Left colon (tissue), 2 donors: ENCODE measurements around the gene ATP12A. TPM values are rescaled to one million over a fixed set of nuclear protein-coding genes. Genes with fewer than 3 reads are reported as not detected.

ENCODE experiments used
- ATAC-seq: fragments of 200-7000 bp; cut with Tn5 transposase; one replicate; pipeline ENCODE4 v1.9.1; 2020; ENCODE audit warnings: mild to moderate bottlenecking, moderate library complexity
- DNase-seq, 2 donors: peaks; one replicate each; pipeline ENCODE4 v3.0.0-alpha.2; 2020
- intact Hi-C, 2 donors: fragments of 100-400 bp; cut with DNase I in 1 of 2; cut with micrococcal nuclease in 1 of 2; formaldehyde crosslinking; loops; one replicate each; pipeline versions ENCODE4 v1.11.2 to v1.14.0; 2022; cut with DNase I, micrococcal nuclease
- total RNA-seq, 2 donors: library from RNA; stranded (reverse); fragmentation: NEBNext Ultra II Directional; extraction: Animal tissue kit (Norgen Biotek cat#: 25700); gene quantifications; one replicate each; pipeline ENCODE4 v1.2.1, GENCODE V29; 2021
- donor health status: DM: no; HTN: no; CAD: no.
- donor health status: DM: yes; HTN: yes; CAD: no.

Gene ATP12A
- total RNA-seq, 2 donors from 2014 or later: 0.64 TPM; not detected in 1

DNA sequence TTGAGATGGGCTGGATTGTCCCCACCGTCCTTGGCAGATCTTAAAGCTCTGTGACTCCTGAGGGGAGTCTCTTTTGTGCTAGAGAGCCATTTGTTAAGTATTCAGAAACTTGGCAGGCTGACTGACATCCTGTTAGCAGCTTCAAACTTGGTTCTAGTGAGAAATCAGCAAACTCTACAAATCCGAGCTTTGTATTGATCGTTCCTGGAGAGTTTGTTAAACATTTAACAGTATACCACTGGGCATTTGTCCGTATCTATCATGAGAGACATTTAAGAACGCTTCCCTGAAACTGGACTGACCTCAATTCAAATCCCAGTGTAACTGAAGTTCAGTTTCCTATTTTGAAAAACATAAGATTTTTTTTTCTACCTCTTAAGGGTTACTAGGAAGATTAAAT is 3.1 kb downstream of the ATP12A start:
- DNase-seq (no peak), ATAC-seq (no peak)
- intact Hi-C loops: no loop called here

DNA sequence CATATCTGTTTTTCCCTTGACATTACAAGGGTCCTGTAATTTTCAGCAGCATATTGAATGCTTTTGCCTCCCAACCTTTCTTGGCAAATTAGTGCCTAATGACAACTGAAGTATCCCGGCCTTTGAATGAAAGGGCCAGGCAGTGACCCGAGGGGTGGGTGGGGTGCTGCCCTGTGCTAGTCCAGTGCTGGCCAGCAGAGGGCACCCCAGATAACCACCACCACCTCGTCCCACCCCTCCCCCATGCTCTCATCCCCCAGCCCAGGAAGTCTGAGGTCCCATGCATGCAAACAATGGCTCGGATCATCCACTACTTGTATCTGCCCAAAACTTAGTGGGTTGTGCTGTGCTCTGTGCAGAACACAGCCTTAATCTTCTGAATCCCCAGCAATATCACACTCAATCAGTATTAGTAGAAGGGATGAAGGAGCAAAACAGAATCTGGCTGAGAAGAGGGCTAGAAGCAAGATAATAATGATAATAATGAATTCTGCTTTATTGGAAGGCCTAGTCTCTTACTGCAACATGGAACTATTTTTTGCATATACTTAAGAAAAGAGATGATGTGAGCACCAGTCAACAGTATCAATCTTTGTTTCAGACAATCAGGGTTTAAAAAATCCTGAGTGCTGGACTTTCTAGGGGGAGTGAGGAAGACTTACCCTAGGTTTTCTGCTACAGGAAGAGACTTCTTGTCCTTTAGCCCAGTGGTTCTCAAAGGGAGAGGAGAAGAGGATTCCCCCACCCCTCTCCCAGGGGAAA is 3.8 kb downstream of the ATP12A start:
- ATAC-seq: peak; percentile 84
- intact Hi-C loops: no loop called here
- peak in 1 of 2 donors; percentile 78 for DNase-seq

DNA sequence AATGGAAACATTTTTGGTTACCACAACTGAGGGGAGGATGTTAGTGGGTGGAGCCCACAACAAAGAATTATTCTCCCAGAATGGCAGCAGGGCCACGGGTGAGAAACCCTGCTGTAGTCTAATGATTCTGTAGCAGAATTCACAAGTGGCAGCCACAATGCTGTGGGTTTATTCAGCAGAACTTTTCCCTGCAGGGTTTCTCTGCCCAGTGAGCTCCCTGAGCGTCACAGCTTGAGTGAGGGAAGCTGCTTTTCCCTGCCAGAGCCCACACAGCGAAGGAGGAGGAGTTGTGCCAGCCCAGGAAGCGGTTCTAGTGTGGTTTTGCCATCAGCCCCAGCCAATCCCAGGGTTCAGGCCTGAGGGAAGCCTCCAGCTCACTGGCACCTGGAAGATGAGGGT is 4.4 kb downstream of the ATP12A start:
- no peak for DNase-seq
- ATAC-seq: no peak
- intact Hi-C loops: no loop called here

DNA sequence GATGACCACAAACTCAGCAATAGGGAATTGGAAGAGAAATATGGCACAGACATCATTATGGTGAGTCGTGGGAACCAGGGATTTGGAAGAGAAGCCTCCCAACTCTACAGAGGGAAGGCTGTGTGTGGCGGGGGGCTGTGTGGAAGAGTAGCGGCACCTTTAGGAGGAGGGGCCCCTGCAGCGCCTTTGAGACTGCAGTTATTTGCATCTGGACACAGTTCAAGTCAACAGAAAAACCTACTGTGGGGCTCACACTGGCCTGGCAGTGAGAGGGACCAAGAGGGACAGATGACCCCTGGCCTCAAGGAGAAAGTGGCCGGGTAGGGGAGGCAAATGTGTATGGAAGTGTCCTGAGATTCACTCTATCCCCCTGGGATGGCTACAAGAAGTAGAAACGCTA is 5.1 kb downstream of the ATP12A start:
- intact Hi-C loops: no loop called here

DNA sequence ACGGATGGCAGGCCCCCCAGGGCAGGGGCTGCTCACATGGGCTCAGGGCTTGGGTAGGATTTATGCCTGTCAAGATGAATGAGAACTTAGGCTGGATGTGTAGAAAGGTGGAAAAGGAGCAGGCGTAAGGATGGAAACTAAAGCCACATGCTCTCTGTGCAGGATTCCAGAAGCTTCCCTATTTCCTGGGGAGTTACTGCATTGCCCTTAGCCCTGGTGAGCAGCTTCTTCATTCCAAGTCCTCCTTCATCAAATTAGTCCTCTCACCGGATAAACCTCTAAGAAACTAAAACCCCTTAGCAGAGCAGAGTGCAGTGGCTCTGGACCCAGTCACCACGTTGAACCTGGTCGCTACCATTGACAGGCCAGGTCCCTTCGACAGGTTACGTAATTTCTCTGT is 7.4 kb downstream of the ATP12A start:
- ATAC-seq: no peak
- intact Hi-C loops: no loop called here
- no peak for DNase-seq

More for the DNA sequence above, 5.1 kb downstream of the ATP12A start:
- no peak for DNase-seq
- no peak for ATAC-seq

DNA sequence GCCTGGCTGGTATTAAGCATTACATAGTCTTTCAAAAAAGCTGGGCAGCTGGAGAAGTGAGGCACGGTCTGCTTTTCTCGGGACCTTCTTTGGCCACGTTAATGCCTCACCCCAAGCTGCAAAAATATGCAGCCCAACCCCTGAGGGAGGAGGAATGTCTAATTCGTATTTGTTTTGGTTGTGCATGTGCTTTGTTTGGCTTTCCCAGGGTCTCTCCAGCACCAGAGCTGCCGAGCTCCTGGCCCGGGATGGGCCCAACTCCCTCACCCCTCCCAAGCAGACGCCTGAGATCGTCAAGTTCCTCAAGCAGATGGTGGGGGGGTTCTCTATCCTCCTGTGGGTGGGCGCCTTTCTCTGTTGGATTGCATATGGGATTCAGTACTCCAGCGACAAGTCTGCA is 7.9 kb downstream of the ATP12A start:
- ATAC-seq (no peak), DNase-seq (no peak)
- intact Hi-C loops: no loop called here

DNA sequence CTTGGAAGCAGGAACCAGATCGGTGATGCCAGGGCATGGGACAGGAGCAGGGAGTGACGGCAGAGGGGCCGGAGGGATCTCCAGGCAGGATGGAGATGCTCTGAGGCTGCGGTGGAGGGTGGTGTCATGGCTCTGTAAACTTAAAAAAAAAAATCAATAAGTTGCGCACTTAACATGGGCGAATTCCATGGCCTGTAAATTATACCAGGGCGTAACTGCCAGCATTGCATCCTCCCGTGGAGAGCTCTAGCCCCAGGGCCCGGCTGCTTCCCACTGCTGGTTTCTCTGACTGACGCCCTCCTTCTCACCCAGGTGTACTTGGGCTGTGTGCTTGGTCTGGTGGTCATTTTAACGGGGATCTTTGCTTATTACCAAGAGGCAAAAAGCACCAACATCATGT is 8.7 kb downstream of the ATP12A start:
- no peak for ATAC-seq
- intact Hi-C loops: no loop called here
- DNase-seq: no peak

DNA sequence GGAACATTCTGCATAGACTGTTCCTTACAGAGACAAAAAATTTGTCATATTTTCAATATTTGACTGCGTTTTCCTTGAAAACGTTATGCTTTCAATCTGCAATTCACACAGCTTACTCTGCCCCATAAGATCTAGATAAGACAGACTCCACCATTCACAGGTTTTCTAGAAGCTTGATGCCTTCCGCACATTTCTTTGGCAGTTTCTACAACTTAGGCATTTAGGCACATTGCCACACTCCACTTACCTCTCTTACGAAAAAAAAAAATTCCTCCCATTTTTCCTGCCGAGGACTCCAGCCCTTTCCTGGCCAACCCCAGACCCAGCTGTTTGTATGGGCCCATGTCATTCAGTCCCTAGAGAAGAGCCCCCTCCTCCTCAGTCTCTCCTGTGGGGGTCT is 11.2 kb downstream of the ATP12A start:
- intact Hi-C loops: no loop called here
- DNase-seq: no peak
- ATAC-seq: no peak

DNA sequence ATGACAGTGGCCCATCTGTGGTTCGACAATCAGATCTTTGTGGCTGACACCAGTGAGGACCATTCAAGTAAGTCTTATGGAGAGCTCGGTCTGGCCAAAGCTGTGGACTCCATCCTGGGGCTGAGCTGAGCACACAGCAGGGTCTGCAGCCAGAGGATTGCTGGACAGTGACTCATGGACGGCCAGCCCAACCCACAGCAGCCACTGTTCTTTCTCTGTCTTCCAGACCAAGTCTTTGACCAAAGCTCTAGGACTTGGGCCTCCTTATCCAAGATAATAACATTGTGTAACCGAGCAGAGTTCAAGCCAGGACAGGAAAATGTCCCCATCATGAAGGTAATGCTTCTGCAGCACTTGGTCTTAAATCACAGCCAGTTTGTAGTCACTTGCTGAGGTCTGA is 12.4 kb downstream of the ATP12A start:
- ATAC-seq: no peak
- intact Hi-C loops: no loop called here
- DNase-seq: no peak

DNA sequence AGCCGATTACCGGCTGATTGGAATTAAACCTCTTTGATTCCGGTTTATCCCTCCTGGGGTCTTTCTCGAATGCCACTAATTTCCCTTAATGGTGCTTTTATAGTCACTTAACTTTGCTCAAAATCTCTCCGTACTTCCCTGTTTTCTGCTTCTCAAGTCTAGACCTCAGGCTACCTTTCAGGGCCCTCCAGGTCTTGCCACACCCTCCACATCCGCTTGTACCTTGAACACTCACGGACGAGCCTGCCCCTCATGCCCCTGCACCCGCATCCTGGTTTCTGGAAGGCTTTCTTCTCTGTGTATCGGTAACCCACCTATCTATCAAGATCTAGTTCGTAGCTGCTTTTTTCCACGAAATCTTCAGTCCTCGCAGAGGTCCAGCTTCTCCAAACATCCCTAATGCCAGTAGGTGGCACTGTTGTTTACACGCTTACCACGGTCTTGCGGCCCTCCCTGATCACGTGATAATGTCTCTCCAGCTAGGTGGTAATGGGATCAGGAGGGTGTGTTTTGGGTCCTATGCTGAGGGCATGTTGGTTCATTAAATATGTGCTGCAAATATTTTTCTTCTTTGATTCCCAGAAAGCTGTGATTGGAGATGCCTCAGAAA is 13.8 kb downstream of the ATP12A start:
- DNase-seq (peak in 1 of 2 donors; percentile 33), ATAC-seq (peak; percentile 85)
- intact Hi-C loops: no loop called here

DNA sequence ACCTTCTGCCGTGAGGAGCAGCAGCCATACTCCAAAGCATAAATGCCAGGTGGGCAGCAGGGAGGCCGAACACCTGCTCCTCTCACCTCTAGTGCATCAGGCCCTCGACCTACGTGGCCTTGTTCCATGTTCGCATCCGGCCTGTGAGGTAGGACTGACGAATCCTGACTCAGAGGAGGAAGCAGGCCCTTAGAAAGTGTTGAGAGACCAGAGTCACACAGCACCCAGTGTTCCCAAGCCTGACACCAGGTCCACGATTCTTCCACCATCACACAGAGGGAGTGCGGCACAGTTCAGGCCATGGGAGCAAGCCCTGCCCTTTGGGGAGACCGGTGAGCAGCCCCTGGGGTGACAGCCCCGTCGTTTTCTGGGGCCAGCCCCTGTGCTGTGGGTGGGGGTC is 14.7 kb downstream of the ATP12A start:
- intact Hi-C loops: no loop called here
- no peak for ATAC-seq

DNA sequence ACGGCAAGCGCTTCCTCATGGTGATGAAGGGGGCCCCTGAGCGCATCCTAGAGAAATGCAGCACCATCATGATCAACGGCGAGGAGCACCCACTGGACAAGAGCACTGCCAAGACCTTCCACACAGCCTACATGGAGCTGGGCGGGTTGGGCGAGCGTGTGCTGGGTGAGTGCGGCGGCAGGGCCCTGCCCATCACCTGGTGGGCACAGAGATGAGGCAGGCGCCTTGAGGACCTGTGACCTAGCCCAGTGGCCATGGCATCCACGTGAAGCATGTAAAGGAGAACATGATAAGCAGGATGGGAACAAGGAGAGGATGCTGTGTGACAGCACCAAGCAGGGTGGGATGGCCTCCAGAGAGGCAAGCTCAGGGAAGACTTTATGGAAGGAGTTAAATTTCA is 18.5 kb downstream of the ATP12A start:
- ATAC-seq (no peak), DNase-seq (no peak)
- intact Hi-C loops: no loop called here

More for the DNA sequence above, 14.7 kb downstream of the ATP12A start:
- DNase-seq: no peak

DNA sequence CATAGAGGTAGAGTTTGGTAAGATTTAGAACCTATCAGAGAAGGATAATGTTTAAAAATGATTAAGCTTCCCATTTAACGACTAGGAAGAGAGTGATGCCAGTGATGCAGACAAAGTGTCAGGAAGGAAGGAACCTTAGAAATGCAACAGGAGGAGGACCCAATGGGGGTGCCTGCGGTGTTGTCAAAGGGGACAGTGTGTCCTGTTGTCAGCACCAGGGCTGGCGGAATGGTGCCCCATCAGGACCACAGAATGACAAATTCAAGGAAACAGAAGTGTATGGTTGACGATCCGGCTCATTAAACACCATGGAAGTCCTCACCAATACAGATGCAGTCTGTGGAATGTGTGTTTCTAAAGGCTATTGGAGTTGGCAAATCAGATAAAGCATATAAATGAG is 19.3 kb downstream of the ATP12A start:
- intact Hi-C loops: no loop called here
- ATAC-seq (no peak), DNase-seq (no peak)

DNA sequence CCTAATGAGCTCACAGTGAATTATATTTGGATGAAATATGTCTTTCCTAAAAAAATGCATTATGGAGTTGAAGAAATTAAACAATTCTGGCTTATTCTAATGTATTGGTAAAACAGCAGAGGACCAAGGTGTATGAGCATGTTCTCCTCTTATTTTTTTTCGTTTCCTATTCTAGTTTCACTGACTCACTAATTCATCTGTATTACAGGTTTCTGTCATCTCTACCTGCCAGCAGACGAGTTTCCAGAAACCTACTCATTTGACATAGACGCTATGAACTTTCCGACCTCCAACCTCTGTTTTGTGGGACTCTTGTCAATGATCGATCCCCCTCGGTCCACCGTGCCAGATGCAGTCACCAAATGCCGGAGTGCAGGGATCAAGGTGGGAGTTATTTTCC is 20.3 kb downstream of the ATP12A start:
- ATAC-seq (no peak), DNase-seq (no peak)
- intact Hi-C loops: no loop called here

DNA sequence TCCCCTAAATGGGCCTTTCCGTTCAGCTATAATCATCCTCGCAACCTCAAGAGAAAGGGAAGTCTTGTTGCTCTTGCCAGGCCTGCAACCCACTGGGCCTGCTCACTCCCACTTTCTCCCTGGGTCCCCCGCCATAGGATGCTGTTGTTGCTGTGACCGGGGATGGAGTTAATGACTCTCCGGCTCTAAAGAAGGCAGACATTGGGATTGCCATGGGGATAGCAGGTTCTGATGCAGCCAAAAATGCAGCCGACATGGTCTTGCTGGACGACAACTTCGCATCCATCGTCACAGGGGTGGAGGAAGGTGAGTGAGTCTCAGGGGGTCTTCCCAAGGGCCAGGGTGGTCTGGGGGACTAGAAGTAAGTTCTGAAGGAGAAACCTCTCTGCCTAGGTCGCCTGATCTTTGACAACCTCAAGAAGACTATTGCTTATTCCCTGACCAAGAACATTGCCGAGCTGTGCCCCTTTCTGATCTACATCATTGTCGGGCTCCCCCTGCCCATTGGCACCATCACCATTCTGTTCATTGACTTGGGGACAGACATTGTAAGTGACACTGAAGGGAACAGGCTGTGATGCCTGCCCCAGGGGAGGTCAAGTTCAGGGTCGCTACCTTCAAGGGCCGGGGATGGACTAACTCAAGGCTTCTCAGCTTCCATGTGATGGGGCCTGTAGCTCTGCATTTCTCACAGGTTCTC is 26.8 kb downstream of the ATP12A start:
- DNase-seq: no peak
- intact Hi-C loops: no loop called here
- no peak for ATAC-seq

DNA sequence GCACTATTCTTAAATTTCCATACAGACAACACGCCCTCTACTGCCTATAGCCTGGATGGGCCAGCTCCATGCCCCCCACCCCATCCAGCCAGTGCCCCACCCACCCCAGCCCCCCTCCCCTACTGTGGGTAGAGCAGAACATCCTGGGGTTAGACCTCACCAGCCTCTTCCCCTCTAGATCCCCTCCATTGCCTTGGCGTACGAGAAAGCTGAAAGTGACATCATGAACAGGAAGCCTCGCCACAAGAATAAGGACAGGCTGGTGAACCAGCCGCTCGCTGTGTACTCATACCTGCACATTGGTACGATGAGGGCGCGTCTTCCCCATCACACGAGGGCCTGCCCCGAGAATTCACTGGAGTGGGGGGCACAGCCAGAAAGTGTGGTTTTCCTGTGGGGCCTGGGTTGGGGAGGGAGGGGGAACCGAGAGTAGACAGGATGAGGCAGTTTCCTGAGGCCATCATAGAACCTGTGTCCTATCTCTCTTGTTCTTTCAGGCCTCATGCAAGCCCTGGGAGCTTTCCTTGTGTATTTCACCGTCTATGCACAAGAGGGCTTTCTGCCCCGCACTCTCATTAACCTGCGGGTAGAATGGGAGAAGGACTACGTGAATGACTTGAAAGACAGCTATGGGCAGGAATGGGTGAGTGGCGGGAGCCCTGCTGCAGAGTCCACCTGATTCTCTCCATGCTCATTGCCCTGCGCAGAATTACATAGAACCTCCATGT is 29.1 kb downstream of the ATP12A start:
- DNase-seq (peak in 1 of 2 donors; percentile 18), ATAC-seq (no peak)
- intact Hi-C loops: no loop called here

DNA sequence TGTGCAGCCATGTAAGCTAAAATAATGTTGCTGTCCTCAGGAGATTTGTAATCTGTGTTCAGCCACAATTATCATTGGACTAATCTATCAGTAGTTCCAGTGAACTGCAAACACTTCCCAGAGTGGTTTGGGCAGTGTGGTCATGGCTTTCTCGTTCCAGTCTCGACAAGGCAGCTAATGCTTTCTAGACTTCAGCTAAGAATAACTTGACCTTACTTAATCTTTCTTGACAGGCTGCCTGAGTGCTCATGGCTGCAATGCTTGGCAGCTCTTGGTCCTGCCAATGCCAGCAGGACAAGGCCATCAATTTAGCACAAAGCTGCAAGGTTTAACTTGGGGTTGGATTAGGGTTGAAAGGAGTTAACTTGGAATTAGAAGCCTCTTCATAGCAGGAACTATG is 32.8 kb downstream of the ATP12A start:
- ATAC-seq (no peak), DNase-seq (no peak)
- intact Hi-C loops: no loop called here

DNA sequence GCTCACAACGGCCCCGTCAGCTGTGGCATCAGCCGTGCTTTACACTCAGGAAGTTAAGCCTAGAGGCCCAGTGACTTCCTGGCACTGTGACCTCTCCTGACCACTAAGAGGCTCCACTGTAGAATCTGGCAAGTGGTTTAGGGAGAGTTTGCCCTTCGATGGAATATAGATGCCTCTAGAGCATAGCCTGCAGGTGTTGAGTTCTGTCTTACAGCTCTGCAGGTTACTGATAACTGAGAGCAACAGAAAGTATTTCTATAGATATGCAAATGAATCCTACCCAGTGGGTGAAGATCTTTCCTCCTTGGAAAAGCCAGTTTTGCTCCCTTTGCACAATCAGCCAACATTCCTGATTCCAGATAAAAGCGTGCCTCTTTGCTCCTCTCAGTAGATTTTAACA is 35.8 kb downstream of the ATP12A start:
- intact Hi-C loops: no loop called here
- ATAC-seq (no peak), DNase-seq (no peak)

DNA sequence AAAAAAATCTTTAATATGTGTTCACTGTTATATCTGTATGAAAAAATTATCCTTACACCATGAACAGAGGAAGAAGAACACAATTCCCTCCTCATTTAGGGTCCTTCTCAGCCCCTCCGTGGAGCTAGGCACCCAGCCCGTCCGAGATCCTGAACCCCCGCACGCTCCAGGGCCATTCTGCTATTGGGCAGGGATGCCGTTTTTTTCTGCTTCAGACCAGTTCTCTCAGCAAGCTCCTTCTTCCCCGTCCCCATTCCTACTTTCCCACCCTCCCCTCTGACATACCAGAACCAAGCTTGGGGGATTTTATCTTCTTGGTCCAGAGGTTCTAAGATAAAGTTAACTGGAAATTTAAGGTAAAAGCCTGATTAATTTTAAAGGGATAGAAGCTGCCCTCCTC is 36.2 kb downstream of the ATP12A start:
- no peak for ATAC-seq
- DNase-seq: no peak
- intact Hi-C loops: no loop called here

DNA sequence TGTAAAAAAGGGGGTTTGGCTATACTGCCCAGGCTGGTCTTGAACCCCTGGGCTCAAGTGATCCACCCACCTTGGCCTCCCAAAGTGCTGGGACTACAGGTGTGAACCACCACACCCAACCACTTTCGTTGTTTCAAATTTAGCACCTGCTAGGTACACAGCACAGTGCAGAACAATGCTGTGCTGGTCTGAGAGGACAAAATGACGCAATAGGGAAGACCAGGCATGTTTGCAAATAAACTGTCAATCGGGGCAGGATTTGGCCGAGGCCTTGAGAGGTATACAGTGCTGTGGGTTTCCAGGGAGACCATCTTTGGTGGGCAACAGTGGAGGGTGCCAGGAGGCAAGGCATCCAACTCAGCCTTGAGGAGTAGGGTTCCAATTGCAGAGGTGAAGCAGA is 37.0 kb downstream of the ATP12A start:
- intact Hi-C loops: no loop called here
- DNase-seq: no peak
- no peak for ATAC-seq
